H9 (cell line): Measurements from ENCODE around the gene CDAN1. TPM values are rescaled to one million over a fixed set of nuclear protein-coding genes. Genes with fewer than 3 reads are reported as not detected.

Experiments used
- DNase-seq: peaks from one replicate; pipeline ENCODE4 v3.0.0-alpha.2; 2017
- H2AFZ ChIP-seq: one replicate; pipeline ENCODE4 v1.6.1; 2013; ENCODE audit warnings: mild to moderate bottlenecking, low read length, control low read depth, moderate library complexity
- H2AK5ac ChIP-seq: 2 replicates; pipeline ENCODE4 v1.6.1; 2013; ENCODE audit warnings: low read length, control low read depth, mixed read lengths; ENCODE audit not compliant: insufficient read length
- H2BK120ac ChIP-seq: one replicate; pipeline ENCODE4 v1.6.1; 2013; ENCODE audit warnings: low read depth, mild to moderate bottlenecking, low read length, control low read depth, inconsistent platforms; ENCODE audit not compliant: poor library complexity, severe bottlenecking
- H2BK12ac ChIP-seq: 2 replicates; pipeline ENCODE4 v1.6.1; 2013; ENCODE audit warnings: low read length, control low read depth, mixed read lengths, low read depth; ENCODE audit not compliant: insufficient read length
- H2BK15ac ChIP-seq: 2 replicates; pipeline ENCODE4 v1.6.1; 2013; ENCODE audit warnings: low read depth, low read length, control low read depth
- H2BK20ac ChIP-seq: one replicate; pipeline ENCODE4 v1.6.1; 2013; ENCODE audit warnings: low read depth, mild to moderate bottlenecking, low read length, control low read depth, inconsistent platforms; ENCODE audit not compliant: poor library complexity, severe bottlenecking
- H2BK5ac ChIP-seq: 2 replicates; pipeline ENCODE4 v1.6.1; 2013; ENCODE audit warnings: low read length, control low read depth, mixed read lengths; ENCODE audit not compliant: insufficient read length
- H3K14ac ChIP-seq: 2 replicates; pipeline ENCODE4 v1.6.1; 2013; ENCODE audit warnings: low read length, control low read depth; ENCODE audit not compliant: insufficient read depth
- H3K18ac ChIP-seq: 2 replicates; pipeline ENCODE4 v1.6.1; 2013; ENCODE audit warnings: low read depth, mild to moderate bottlenecking, mixed read lengths, low read length, control low read depth; ENCODE audit not compliant: insufficient read length
- H3K23ac ChIP-seq: 2 replicates; pipeline ENCODE4 v1.6.1; 2013; ENCODE audit warnings: low read length, control low read depth, mixed read lengths, low read depth; ENCODE audit not compliant: insufficient read length
- H3K23me2 ChIP-seq: 2 replicates; pipeline ENCODE4 v1.6.1; 2013; ENCODE audit warnings: low read depth, mild to moderate bottlenecking, mixed read lengths, low read length, control low read depth; ENCODE audit not compliant: insufficient read length, poor library complexity, severe bottlenecking
- H3K27ac ChIP-seq: 2 replicates; pipeline ENCODE4 v1.5.1; 2013; ENCODE audit warnings: low read length, control low read depth, mixed read lengths, low read depth; ENCODE audit not compliant: insufficient read length
- H3K27me3 ChIP-seq: 2 replicates; pipeline ENCODE4 v1.6.1; 2013; ENCODE audit warnings: low read length, control low read depth, inconsistent platforms; ENCODE audit not compliant: insufficient read depth
- H3K4ac ChIP-seq: 2 replicates; pipeline ENCODE4 v1.6.1; 2013; ENCODE audit warnings: low read depth, mild to moderate bottlenecking, control low read depth, inconsistent platforms, low read length, moderate library complexity
- H3K4me1 ChIP-seq: 2 replicates; pipeline ENCODE4 v1.6.1; 2013; ENCODE audit warnings: low read length, control low read depth, inconsistent platforms; ENCODE audit not compliant: insufficient read depth
- H3K4me2 ChIP-seq: 2 replicates; pipeline ENCODE4 v1.6.1; 2013; ENCODE audit warnings: low read length, control low read depth, mixed read lengths; ENCODE audit not compliant: insufficient read length, insufficient read depth
- H3K56ac ChIP-seq: 2 replicates; pipeline ENCODE4 v1.6.1; 2013; ENCODE audit warnings: low read depth, mild to moderate bottlenecking, mixed read lengths, low read length, control low read depth; ENCODE audit not compliant: insufficient read length
- H3K79me1 ChIP-seq: 2 replicates; pipeline ENCODE4 v1.6.1; 2013; ENCODE audit warnings: low read depth, mild to moderate bottlenecking, moderate library complexity, low read length, control low read depth, inconsistent platforms; ENCODE audit not compliant: insufficient read depth, poor library complexity, severe bottlenecking
- H3K79me2 ChIP-seq: 2 replicates; pipeline ENCODE4 v1.6.1; 2013; ENCODE audit warnings: low read length, control low read depth, inconsistent platforms; ENCODE audit not compliant: insufficient read depth
- H3K9ac ChIP-seq: 2 replicates; pipeline ENCODE4 v1.6.1; 2013; ENCODE audit warnings: low read length, control low read depth, mixed read lengths; ENCODE audit not compliant: insufficient read length; ENCODE audit errors: extremely low read depth
- H3K9me3 ChIP-seq: one replicate; pipeline ENCODE4 v1.6.1; 2013; ENCODE audit warnings: low read depth, low read length, inconsistent platforms; ENCODE audit not compliant: control insufficient read depth
- H3T11ph ChIP-seq: one replicate; pipeline ENCODE4 v1.6.1; 2013; ENCODE audit warnings: mild to moderate bottlenecking, low read length, control low read depth, inconsistent platforms
- H4K20me1 ChIP-seq: one replicate; pipeline ENCODE4 v1.6.1; 2013; ENCODE audit not compliant: control insufficient read depth, insufficient read length, insufficient read depth
- H4K5ac ChIP-seq: 2 replicates; pipeline ENCODE4 v1.6.1; 2013; ENCODE audit warnings: low read depth, mild to moderate bottlenecking, mixed read lengths, low read length, control low read depth; ENCODE audit not compliant: insufficient read length
- H4K8ac ChIP-seq: replicated peaks from 2 replicates; pipeline ENCODE4 v1.6.1; 2013; ENCODE audit warnings: low read length, control low read depth, mixed read lengths, low read depth; ENCODE audit not compliant: insufficient read length
- H4K91ac ChIP-seq: 2 replicates; pipeline ENCODE4 v1.6.1; 2013; ENCODE audit warnings: low read depth, mild to moderate bottlenecking, moderate library complexity, mixed read lengths, low read length, control low read depth; ENCODE audit not compliant: insufficient read length
- H3K27ac Mint-ChIP-seq, 3 experiments: 2 replicates in 2 of 3; 3 replicates in 1 of 3; pipeline ENCODE4 v1.8.0; 2020 to 2021; ENCODE audit warnings: mixed read lengths in 3 of 3, mild to moderate bottlenecking in 1 of 3, moderate library complexity in 1 of 3
- H3K27me3 Mint-ChIP-seq: 2 replicates; pipeline ENCODE4 v1.8.0; 2021; ENCODE audit warnings: low read depth, mild to moderate bottlenecking, moderate library complexity, mixed read lengths
- H3K36me3 Mint-ChIP-seq, 3 experiments: 2 replicates in 2 of 3; 3 replicates in 1 of 3; pipeline ENCODE4 v1.8.0; 2020 to 2021; ENCODE audit warnings: low read depth in 3 of 3, mixed read lengths in 3 of 3; ENCODE audit not compliant: insufficient read depth in 1 of 3
- H3K4me1 Mint-ChIP-seq, 2 experiments: 2 replicates each; pipeline ENCODE4 v1.8.0; 2020; ENCODE audit warnings: mixed read lengths in 2 of 2
- H3K4me3 Mint-ChIP-seq, 2 experiments: 2 replicates in 1 of 2; 3 replicates in 1 of 2; pipeline ENCODE4 v1.8.0; 2020 to 2021; ENCODE audit warnings: mild to moderate bottlenecking in 2 of 2, mixed read lengths in 2 of 2, moderate library complexity in 1 of 2
- H3K9me3 Mint-ChIP-seq, 2 experiments: 2 replicates in 1 of 2; 3 replicates in 1 of 2; pipeline ENCODE4 v1.8.0; 2020; ENCODE audit warnings: mild to moderate bottlenecking in 2 of 2, mixed read lengths in 2 of 2, moderate library complexity in 1 of 2
- CTCF ChIP-seq: fragments of 200-600 bp; sonication (generic); conservative IDR thresholded peaks from 3 replicates; pipeline ENCODE4 v1.8.0; 2021; ENCODE audit warnings: antibody characterized with exemption, mild to moderate bottlenecking
- WGBS: extraction: QIAGEN DNeasy Blood & Tissue Kit; methylation state at CpG from one replicate; pipeline ENCODE4 v1.1.7; 2013; ENCODE audit warnings: missing lambda C conversion rate, low lambda C conversion rate, mixed read lengths; ENCODE audit not compliant: insufficient read length; ENCODE audit errors: extremely low coverage; 5-methylcytosine and 5-hydroxymethylcytosine counted together
- total RNA-seq: library from RNA; stranded (reverse); gene quantifications from 2 replicates; pipeline ENCODE4 v1.2.1, GENCODE V29; 2021

CDAN1 gene
- total RNA-seq, 1 experiment from 2014 or later, result 20.4 TPM

GRCh38 chr15:42730135-42730534 is 6.8 kb downstream of the CDAN1 start:
- no peak overlapping the region for H2AFZ ChIP-seq
- no peak overlapping the region for H2BK120ac ChIP-seq
- H3K4me1 ChIP-seq, result no peaks in the 10 kb centered on the region
- H2AK5ac ChIP-seq, result no peak overlapping the region
- Mint-ChIP-seq H3K4me1 (peaks cover 5 to 18% of the 10 kb centered on the region in 2 experiments; a peak in 2 of 4 replicates), H3K27me3 (no peaks in the 10 kb centered on the region), H3K4me3 (no peak overlapping the region), H3K36me3 (peaks cover 34 to 86% (median 82%) of the 10 kb centered on the region in 3 experiments), H3K27ac (0 out of 7 replicates have a peak overlapping the region, but pooled peaks of 1 of the 3 experiments have one; percentile 12), H3K9me3 (no peaks in the 10 kb centered on the region)
- no peak overlapping the region for H3K27ac ChIP-seq
- no peaks in the 10 kb centered on the region for H3K23me2 ChIP-seq
- no peak for DNase-seq
- H4K5ac ChIP-seq, result no peak overlapping the region
- no peak overlapping the region for H3K56ac ChIP-seq
- no CpG with 5 or more reads among the region's 8 CpGs for WGBS
- no peaks in the 10 kb centered on the region for H3K27me3 ChIP-seq
- H2BK15ac ChIP-seq, result no peak overlapping the region
- H4K91ac ChIP-seq, result no peak overlapping the region
- no peak overlapping the region for H2BK12ac ChIP-seq
- H3K9ac ChIP-seq, result no peak overlapping the region
- H2BK20ac ChIP-seq, result no peak overlapping the region
- no peaks in the 10 kb centered on the region for H3K79me2 ChIP-seq
- H3K18ac ChIP-seq, result no peak overlapping the region
- no peak overlapping the region for H3K4ac ChIP-seq
- no peak overlapping the region for H3K23ac ChIP-seq
- no peak overlapping the region for H3K4me2 ChIP-seq
- no peak overlapping the region for H3K14ac ChIP-seq
- no peak overlapping the region for H4K8ac ChIP-seq
- no peaks in the 10 kb centered on the region for H4K20me1 ChIP-seq
- H2BK5ac ChIP-seq, result no peak overlapping the region
- no peak overlapping the region for H3T11ph ChIP-seq
- H3K79me1 ChIP-seq, result no peaks in the 10 kb centered on the region
- no peaks in the 10 kb centered on the region for H3K9me3 ChIP-seq
- no peak for TF ChIP-seq CTCF
